ENCODE results near the gene CDR2.

DNA sequence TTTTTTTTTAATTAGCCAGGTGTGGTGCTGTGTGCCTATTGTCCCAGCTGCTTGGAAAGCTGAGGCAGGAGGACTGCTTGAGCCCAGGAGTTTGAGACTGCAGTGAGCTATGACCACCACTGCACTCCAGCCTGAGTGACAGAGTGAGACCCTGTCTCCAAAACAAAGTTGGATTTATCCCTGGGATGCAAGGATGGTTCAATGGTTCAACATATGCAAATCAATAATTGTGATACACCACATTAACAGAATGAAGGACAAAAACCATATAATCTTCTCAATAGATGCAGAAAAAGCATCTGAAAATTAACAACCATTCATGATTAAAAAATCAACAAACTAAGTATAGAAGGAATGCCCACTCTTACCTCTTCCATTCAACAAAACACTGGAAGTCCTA, 33.5 kb downstream of the CDR2 start:
- TF ChIP-seq POLR2A (IDR thresholded peaks at IDR 0.05; ENCODE audit: low read depth, low read length) (no peak), POLR2AphosphoS5 (IDR thresholded peaks at IDR 0.05; ENCODE audit: low read depth, low read length) (no peak), POU2F2 (IDR thresholded peaks at IDR 0.05; ENCODE audit: low read depth, low read length) (no peak), TAF1 (IDR thresholded peaks at IDR 0.05; ENCODE audit: low read depth, low read length) (no peak), SPI1 (IDR thresholded peaks at IDR 0.05; ENCODE audit: low read depth, low read length) (no peak), PAX5 (IDR thresholded peaks at IDR 0.05; ENCODE audit: insufficient read depth, low read length, severe bottlenecking) (no peak)
